GM21447 (cell line): ENCODE results near the gene TBRG4.

Experiments used
- ATAC-seq: cut with Tn5 transposase; IDR thresholded peaks from one replicate; pipeline ENCODE4 v1.9.1; 2021; ENCODE audit not compliant: unreplicated experiment

Gene TBRG4

GRCh38 chr7:45145881-45146280 lies 34.4 kb upstream of the TBRG4 start:
- ATAC-seq = no peak

- no peak for ATAC-seq
Observed at GRCh38 chr7:45143616-45144015, 32.1 kb upstream of the TBRG4 start.

- no peak for ATAC-seq
Observed at GRCh38 chr7:45140827-45141226, 29.3 kb upstream of the TBRG4 start.

- ATAC-seq = no peak
Observed at GRCh38 chr7:45138433-45139267, 27.2 kb upstream of the TBRG4 start.

GRCh38 chr7:45136106-45137060 lies 24.9 kb upstream of the TBRG4 start:
- ATAC-seq = peak; percentile 70

- no peak for ATAC-seq
Observed at GRCh38 chr7:45133877-45134276, 22.4 kb upstream of the TBRG4 start.

GRCh38 chr7:45133352-45133751 lies 21.9 kb upstream of the TBRG4 start:
- ATAC-seq = no peak

- ATAC-seq = no peak
Observed at GRCh38 chr7:45132708-45133320, 21.3 kb upstream of the TBRG4 start.

GRCh38 chr7:45131891-45132290 lies 20.4 kb upstream of the TBRG4 start:
- no peak for ATAC-seq

GRCh38 chr7:45130910-45131309 lies 19.4 kb upstream of the TBRG4 start:
- no peak for ATAC-seq

- no peak for ATAC-seq
Observed at GRCh38 chr7:45129906-45130305, 18.4 kb upstream of the TBRG4 start.

GRCh38 chr7:45129181-45129800 lies 17.8 kb upstream of the TBRG4 start:
- ATAC-seq = no peak

- ATAC-seq = no peak
Observed at GRCh38 chr7:45126920-45127319, 15.4 kb upstream of the TBRG4 start.

- no peak for ATAC-seq
Observed at GRCh38 chr7:45126201-45126600, 14.7 kb upstream of the TBRG4 start.

GRCh38 chr7:45125193-45125904 lies 13.9 kb upstream of the TBRG4 start:
- no peak for ATAC-seq

- no peak for ATAC-seq
Observed at GRCh38 chr7:45123913-45124710, 12.6 kb upstream of the TBRG4 start.

- ATAC-seq = no peak
Observed at GRCh38 chr7:45122975-45123860, 11.7 kb upstream of the TBRG4 start.

GRCh38 chr7:45119550-45119949 lies 8.1 kb upstream of the TBRG4 start:
- ATAC-seq = no peak
